ENCODE results near the gene UQCC3. TPM values are rescaled to one million over a fixed set of nuclear protein-coding genes. Genes with fewer than 3 reads are reported as not detected.

Gene UQCC3
- total RNA-seq, 6 experiments from 2014 or later, result 4.0 to 6.3 (median 5.3) TPM

- no peak for TF ChIP-seq CTCF (IDR thresholded peaks at IDR 0.05)
- Histone ChIP-seq H3K4me3 (peak overlapping the region; percentile 59 to 70 (median 69)), H3K36me3 (peaks cover 0 to 13% (median 0%) of the 10 kb centered on the region in 4 donors), H3K27me3 (no peaks in the 10 kb centered on the region), H3K4me1 (peaks cover 0 to 24% (median 13%) of the 10 kb centered on the region in 4 donors), H3K27ac (peak overlapping the region in 1 of 3 donors; percentile 10), H3K9me3 (no peaks in the 10 kb centered on the region)
- ATAC-seq, result no peak
- 38% methylated on average over 4 of the region's 7 CpGs for WGBS (ENCODE audit: insufficient coverage, low coverage, low lambda C conversion rate, missing lambda C conversion rate)
- DNase-seq, result peak in 1 of 3 donors; percentile 28
- intact Hi-C loops (cut with DNase I), result no loop called here
Observed at GRCh38 chr11:62705413-62705812, 33.9 kb downstream of the UQCC3 start.

- TF ChIP-seq POLR2A (IDR thresholded peaks at IDR 0.05) (peak; percentile 41), CTCF (IDR thresholded peaks at IDR 0.05) (no peak)
Observed at GRCh38 chr11:62705880-62706849, 34.7 kb downstream of the UQCC3 start.

GRCh38 chr11:62706850-62707247 lies 35.4 kb downstream of the UQCC3 start:
- H3K27me3 ChIP-seq, result no peaks in the 10 kb centered on the region
- DNase-seq, result no peak
- H3K27ac ChIP-seq, result peak overlapping the region in 2 of 3 donors; percentile 63 to 68
- no peak for ATAC-seq
- peaks cover 0 to 17% (median 3%) of the 10 kb centered on the region in 4 donors for H3K36me3 ChIP-seq
- no peaks in the 10 kb centered on the region for H3K9me3 ChIP-seq
- peak overlapping the region in 2 of 3 donors; percentile 59 to 70 for H3K4me3 ChIP-seq
- 67% methylated on average over 5 of the region's 8 CpGs for WGBS (ENCODE audit: insufficient coverage, low coverage, low lambda C conversion rate, missing lambda C conversion rate)
- intact Hi-C loops (cut with DNase I), result no loop called here
- TF ChIP-seq POLR2A (IDR thresholded peaks at IDR 0.05) (no peak), CTCF (IDR thresholded peaks at IDR 0.05) (no peak)
- H3K4me1 ChIP-seq, result peaks cover 0 to 35% (median 16%) of the 10 kb centered on the region in 4 donors

More at GRCh38 chr11:62705880-62706849, 34.7 kb downstream of the UQCC3 start:
- intact Hi-C loops (cut with DNase I), result no loop called here
- 6% methylated on average over 36 of the region's 73 CpGs for WGBS (ENCODE audit: insufficient coverage, low coverage, low lambda C conversion rate, missing lambda C conversion rate)
- no peaks in the 10 kb centered on the region for H3K9me3 ChIP-seq
- peak; percentile 97 for DNase-seq
- H3K36me3 ChIP-seq, result peaks cover 0 to 17% (median 3%) of the 10 kb centered on the region in 4 donors
- no peaks in the 10 kb centered on the region for H3K27me3 ChIP-seq
- H3K4me1 ChIP-seq, result peaks cover 0 to 30% (median 14%) of the 10 kb centered on the region in 4 donors
- ATAC-seq, result peak; percentile 84 to 91 (median 86)
- H3K4me3 ChIP-seq, result peak overlapping the region; percentile 59 to 70 (median 69)
- H3K27ac ChIP-seq, result peak overlapping the region in 2 of 3 donors; percentile 63 to 68

GRCh38 chr11:62707277-62707861 lies 35.9 kb downstream of the UQCC3 start, which contains the start of the genes BSCL2 and GNG3:
TSS of gene BSCL2 (minus strand) at chr11:62707424. CDS start at chr11:62707195, 229 bp downstream.
TSS of gene GNG3 (plus strand) at chr11:62707676. CDS start at chr11:62708296, 620 bp downstream.
- WGBS (ENCODE audit: insufficient coverage, low coverage, low lambda C conversion rate, missing lambda C conversion rate), result 100% methylated on average over 2 of the region's 10 CpGs
- ATAC-seq (no peak), DNase-seq (peak in 1 of 3 donors; percentile 62)
- TF ChIP-seq POLR2A (IDR thresholded peaks at IDR 0.05), result no peak
- H3K36me3 ChIP-seq, result peaks cover 0 to 22% (median 3%) of the 10 kb centered on the region in 4 donors
- peak within 1 kb of the TSS; percentile 59 to 70 (median 69) for H3K4me3 ChIP-seq
- intact Hi-C loops (cut with DNase I), result no loop called here
- peaks cover 0 to 40% (median 19%) of the 10 kb centered on the region in 4 donors for H3K4me1 ChIP-seq
- peak within 1 kb of the TSS in 2 of 3 donors; percentile 68 to 96 for H3K27ac ChIP-seq
- no peaks in the 10 kb centered on the region for H3K9me3 ChIP-seq
- no peaks in the 10 kb centered on the region for H3K27me3 ChIP-seq
